Endothelial cell of umbilical vein (primary cell): ENCODE results near the gene NKX1-1.

Experiments used
- POLR2A ChIP-seq: IDR thresholded peaks from 2 replicates; pipeline ENCODE4 v1.6.1; 2012; ENCODE audit warnings: low read depth, mild to moderate bottlenecking, control low read depth, low read length
- TF ChIP-seq, protein P1 (sequence below), 2 donors: IDR thresholded peaks; 1 replicate in 1 of 2; 2 replicates in 1 of 2; pipeline ENCODE4 v1.5.1; 2011; ENCODE audit warnings: low read length in 2 of 2, mild to moderate bottlenecking in 2 of 2, moderate library complexity in 2 of 2, control low read depth in 1 of 2, inconsistent platforms in 1 of 2, low read depth in 1 of 2; ENCODE audit not compliant: insufficient read depth in 1 of 2; ENCODE audit errors: extremely low read depth in 1 of 2
- TF ChIP-seq, protein P2 (sequence below): IDR thresholded peaks from 2 replicates; pipeline ENCODE4 v1.6.1; 2011; ENCODE audit not compliant: insufficient read depth, insufficient read length

DNA sequence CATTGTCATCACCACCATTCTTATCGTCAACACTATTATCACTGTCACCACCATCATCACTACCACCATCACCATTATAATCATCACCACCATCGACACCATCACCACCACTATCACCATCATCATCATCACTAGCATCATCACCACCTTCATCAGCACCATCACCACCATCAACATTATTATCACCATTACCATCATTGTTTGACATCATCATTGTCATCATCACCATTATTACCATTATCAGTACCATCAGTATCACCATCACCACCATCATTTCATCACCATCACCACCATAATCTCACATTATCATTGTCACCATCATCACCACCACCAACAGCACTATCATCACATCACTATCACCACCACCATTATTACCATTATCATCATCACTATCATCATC is 47.5 kb upstream of the NKX1-1 start:
- TF ChIP-seq, protein P1, sequence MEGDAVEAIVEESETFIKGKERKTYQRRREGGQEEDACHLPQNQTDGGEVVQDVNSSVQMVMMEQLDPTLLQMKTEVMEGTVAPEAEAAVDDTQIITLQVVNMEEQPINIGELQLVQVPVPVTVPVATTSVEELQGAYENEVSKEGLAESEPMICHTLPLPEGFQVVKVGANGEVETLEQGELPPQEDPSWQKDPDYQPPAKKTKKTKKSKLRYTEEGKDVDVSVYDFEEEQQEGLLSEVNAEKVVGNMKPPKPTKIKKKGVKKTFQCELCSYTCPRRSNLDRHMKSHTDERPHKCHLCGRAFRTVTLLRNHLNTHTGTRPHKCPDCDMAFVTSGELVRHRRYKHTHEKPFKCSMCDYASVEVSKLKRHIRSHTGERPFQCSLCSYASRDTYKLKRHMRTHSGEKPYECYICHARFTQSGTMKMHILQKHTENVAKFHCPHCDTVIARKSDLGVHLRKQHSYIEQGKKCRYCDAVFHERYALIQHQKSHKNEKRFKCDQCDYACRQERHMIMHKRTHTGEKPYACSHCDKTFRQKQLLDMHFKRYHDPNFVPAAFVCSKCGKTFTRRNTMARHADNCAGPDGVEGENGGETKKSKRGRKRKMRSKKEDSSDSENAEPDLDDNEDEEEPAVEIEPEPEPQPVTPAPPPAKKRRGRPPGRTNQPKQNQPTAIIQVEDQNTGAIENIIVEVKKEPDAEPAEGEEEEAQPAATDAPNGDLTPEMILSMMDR (IDR thresholded peaks at IDR 0.05; ENCODE audit: extremely low read depth in 1 of 2, insufficient read depth in 1 of 2, low read depth in 1 of 2, low read length in 2 of 2), result no peak
- no peak for TF ChIP-seq POLR2A
- TF ChIP-seq, protein P2, sequence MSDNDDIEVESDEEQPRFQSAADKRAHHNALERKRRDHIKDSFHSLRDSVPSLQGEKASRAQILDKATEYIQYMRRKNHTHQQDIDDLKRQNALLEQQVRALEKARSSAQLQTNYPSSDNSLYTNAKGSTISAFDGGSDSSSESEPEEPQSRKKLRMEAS, result no peak
